Measurements from ENCODE around the gene TXNDC16. TPM values are rescaled to one million over a fixed set of nuclear protein-coding genes. Genes with fewer than 3 reads are reported as not detected.

The TXNDC16 gene
- total RNA-seq, 1 donor from 2014 or later = 15.2 TPM

GRCh38 chr14:52405314-52405713, 147.0 kb downstream of the TXNDC16 start:
- no peak for ATAC-seq
- no peak for DNase-seq (ENCODE audit: low spot score)
- intact Hi-C loops (cut with DNase I) = no loop called here

DNA sequence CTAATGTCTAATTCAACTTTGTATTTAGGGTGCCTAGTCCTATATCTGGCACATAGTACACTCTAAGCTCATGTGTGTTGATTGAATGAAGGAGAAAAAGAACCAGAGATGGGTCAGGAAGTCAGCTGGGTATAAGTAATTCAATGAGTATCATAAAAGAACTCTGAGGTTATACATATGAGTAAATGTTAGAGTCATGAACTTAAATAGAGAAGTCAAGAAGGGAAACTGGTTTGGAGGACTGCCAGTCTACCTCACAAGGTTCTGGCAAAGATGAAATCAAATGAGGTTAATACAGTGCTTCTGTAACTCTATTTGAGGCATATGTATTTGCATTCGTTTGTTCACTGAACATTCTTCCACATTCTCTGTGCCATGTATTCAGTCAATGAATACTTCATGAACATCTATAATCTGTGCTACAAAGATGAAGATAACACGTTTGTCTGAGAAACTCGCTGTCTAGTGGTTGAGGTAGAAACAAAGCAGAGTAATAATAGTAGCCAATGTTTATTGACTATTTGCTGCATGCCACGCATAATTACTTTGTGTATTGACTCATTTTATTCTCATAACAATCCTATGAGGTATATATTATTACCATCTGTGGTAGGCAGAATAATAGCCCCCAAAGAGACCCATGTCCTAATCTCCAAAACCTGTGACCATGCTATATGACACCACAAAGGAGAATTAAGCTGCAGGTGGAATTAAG, 149.3 kb downstream of the TXNDC16 start:
- DNase-seq (ENCODE audit: low spot score) = no peak
- intact Hi-C loops (cut with DNase I) = no loop called here
- ATAC-seq = no peak

DNA sequence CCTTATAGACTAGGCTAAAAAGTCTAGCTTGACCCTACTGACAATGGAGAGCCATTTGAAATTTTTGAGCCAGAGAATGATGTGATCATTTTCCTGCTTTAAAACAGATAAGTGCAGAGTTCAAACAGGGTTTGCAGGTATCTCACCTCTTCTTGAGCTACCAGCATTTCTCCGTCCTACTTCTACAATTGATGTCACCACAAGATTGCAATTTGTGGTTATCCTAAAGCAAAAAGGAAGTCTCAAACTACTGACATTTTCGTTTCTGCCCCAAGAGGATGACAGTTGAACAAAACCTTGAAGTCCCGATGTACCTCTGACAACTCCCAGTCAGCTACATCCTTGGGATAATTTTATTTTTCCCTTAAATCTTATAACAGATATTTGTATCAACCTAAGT, 151.5 kb downstream of the TXNDC16 start:
- ATAC-seq (no peak), DNase-seq (ENCODE audit: low spot score) (no peak)
- intact Hi-C loops (cut with DNase I) = no loop called here

DNA sequence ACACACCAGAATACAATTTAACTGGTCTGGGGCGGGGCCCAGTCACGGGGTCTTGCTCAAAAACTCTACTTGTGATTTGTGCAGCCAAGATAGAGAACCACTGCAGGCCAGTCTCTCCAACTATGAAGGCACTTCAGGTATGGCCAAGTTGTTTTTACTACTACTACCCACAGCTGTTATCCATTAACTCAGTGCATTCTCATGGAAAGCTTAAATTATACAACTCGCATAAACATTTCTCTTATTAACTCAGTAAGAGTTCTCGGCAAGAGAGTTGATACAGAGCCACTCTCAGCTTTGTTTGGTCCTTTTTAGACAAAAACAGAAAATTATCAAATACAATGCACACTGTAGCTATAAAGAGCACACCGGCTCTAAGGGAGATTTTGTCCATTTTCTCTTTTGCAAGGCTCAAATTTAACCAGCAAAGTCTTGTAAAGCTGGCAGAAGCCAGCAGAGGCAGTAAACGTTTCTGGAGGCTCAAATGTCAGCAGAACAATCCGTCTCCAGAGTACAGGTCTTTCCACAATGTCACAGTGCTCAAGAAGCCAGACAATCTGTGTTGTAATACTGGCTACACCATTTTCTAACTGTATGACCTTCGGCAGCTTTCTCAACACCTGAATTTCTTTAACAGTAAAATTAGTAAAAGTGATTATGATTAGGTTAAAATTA, 152.2 kb downstream of the TXNDC16 start:
- ATAC-seq (peak; percentile 67), DNase-seq (ENCODE audit: low spot score) (no peak)
- intact Hi-C loops (cut with DNase I) = no loop called here

DNA sequence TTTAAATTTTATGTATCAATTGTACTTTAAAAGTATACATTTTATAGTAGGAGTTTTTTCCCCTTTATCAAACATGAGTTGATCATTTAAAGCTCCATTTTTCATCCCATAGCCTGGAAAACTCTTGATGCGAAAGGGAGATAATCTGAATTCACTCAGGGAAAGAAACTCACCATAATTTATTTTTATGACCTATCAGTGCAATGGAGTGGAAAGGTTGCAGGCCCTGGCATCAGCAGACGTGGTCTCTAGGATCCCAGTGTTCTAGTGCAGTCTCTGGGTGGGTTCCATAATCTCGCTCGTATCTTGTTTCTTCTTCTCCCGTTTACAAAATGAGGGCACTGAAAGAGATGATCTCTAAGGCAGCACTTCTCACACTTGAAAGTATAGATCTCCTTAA, 153.2 kb downstream of the TXNDC16 start:
- ATAC-seq (no peak), DNase-seq (ENCODE audit: low spot score) (no peak)
- intact Hi-C loops (cut with DNase I) = no loop called here

GRCh38 chr14:52397844-52398243, 154.5 kb downstream of the TXNDC16 start:
- ATAC-seq (no peak), DNase-seq (ENCODE audit: low spot score) (no peak)
- intact Hi-C loops (cut with DNase I) = no loop called here

DNA sequence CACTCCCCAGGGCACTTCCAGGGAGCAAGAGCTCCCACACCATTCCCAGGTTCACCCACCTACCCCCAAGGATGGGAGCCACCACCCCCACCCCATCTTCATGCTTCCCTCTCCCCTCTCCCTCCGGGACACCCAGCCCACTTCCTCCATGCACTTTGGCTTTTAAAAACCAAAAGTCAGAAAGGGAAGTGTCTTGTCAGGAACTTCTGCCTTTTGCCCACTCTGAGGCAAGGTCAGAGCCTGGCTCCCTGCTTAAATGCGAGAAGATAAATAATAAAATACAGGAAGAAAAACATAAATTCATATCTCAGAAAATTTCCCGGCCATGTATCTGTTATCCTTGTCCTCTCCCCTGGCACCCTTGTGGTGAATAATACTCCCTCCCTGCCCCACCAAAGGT, 156.6 kb downstream of the TXNDC16 start:
- ATAC-seq (no peak), DNase-seq (ENCODE audit: low spot score) (no peak)
- intact Hi-C loops (cut with DNase I) = no loop called here

- ATAC-seq (peak; percentile 32), DNase-seq (ENCODE audit: low spot score) (no peak)
- intact Hi-C loops (cut with DNase I) = no loop called here
Measured at GRCh38 chr14:52391881-52392615, 160.3 kb downstream of the TXNDC16 start.

Other genes with a start within 250 kb of the TXNDC16 start
- 8.5 TPM for gene PTGER2, start 238.2 kb downstream of the TXNDC16 start, total RNA-seq
- 1.1 TPM for gene GPR137C, start 331 bp upstream of the TXNDC16 start, total RNA-seq
- gene ERO1A, start 143.1 kb upstream of the TXNDC16 start, total RNA-seq = 42.5 TPM
- 79.1 TPM for gene PSMC6, start 154.7 kb upstream of the TXNDC16 start, total RNA-seq
- gene STYX, start 177.7 kb upstream of the TXNDC16 start, total RNA-seq = 11.3 TPM
- gene GNPNAT1, start 239.1 kb upstream of the TXNDC16 start, total RNA-seq = 14.9 TPM

Measured in sciatic nerve (tissue), 2 donors.